GDM1 (cell line): ENCODE data around the gene ITGB2.
"Not testable (repeated sequence)": the region's sequence is repeated elsewhere in the genome, so short reads cannot be mapped to it uniquely, and the experiment has no call there.

Experiments
- DNase-seq: peaks from one replicate; lab custom pipeline; 2025; lab: John Stamatoyannopoulos, UW

Gene ITGB2

DNA sequence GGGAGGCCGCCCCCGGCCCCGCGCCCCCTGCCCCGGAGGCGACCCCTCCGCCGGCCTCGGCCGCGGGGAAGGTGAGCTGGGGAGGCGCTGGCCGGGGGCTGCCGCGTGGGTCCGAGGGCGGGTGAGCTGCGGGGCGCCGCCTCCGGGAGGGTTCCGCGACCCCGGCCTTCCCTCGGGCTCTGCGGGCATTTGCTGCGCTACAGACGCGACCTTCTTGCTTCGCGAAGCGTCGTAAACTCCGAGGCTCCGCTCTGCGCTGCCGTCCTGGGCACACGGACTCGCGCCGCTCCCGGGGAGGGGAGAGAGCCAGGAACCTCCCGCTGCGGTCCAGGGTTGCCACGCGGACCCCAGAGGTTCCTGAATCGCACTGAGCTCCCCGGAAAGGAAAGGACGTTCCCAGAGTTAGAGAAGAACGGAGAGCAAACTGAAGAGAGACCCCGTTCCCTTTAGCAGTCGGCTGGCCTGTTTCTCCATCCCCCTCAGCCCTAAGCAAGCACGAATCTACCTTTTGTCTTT, 19.5 kb upstream of the ITGB2 start:
- DNase-seq, result no peak

DNA sequence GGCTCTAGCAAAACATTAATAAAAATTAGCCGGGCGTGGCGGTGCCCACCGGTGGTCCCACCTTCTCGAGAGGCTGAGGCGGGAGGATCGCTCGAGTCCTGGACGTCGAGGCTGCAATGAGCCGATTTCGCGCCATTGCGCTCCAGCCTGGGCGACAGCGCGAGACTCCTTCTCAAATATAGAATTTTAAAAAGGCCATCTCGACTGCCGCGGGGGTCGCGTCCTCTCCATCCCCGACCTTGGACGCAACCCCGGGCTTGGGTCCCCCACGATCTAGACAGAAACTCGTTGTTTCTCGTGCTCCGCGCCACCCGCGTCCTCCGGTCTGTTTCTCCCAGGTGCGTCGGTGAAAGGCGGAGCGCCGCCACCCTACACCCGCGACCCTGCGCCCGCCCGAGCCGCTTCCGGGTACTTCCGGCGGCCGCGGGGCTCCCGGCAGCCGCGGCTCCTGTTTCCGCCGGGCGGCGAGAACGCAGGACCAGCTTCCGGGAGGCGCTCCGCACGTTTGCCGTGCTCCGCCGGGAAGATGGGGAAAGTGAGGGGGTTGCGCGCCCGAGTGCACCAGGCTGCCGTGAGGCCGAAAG, 18.9 kb upstream of the ITGB2 start, which contains the start of gene SLX9:
SLX9 (plus strand) TSS at position 498 of the 584 bp plus-strand sequence; CDS start at position 527, 29 bp downstream.
- DNase-seq, result peak; percentile 70

DNA sequence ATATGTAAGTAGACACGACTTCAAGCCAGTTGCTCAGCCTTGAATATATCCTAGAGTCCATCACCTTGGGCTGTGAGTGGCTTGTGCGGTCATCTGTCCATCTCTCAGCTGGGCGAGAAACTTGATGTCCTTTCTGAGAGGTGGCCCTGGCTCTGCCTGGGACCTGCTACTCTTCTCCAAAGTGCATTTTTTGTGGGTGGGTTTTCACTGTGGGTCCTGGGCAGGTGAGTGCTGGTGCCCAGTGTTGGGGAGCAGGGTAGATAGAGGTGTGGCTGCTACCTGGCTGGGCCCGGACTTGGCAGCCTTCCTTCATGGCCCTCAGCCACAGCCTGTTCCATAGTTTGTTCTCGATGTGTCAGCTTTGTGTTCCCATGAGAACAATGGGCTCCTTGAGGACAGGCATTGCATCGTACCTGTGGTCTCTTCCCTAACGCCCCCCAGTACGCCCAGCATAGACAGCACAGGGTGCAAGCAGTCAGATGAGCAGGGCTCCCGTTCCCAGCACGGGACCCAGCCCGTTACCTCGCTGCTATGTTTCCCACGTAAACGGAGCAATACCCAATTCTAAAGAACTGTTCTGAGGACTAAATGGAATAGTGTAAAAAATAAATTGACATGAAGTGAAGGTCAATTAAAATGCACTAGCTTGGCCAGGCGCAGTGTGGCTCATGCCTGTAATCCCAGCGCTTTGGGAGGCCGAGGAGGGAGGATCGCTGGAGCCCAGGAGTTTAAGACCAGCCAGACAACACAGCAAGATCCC, 18.3 kb upstream of the ITGB2 start:
- no peak for DNase-seq

DNA sequence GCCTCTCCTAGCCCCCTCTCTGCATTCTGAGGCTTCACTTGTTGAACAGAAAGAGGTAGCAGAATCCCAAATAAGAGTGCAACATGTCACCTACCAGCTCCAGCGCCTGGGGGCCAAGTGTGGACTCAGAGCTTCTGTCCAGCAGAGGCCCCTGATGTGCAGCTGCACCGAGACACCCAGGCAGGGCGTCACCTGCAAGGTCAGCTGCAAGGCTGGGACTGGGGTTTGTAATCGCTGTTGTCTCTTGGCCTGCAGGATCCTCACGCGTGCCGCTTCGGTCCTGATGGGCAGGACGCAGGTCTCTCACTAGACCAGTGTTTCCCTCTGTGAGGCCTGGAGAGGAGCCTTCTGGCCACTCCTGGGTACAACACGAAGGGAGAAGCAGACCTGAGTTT, 14.8 kb upstream of the ITGB2 start:
- DNase-seq, result no peak

DNA sequence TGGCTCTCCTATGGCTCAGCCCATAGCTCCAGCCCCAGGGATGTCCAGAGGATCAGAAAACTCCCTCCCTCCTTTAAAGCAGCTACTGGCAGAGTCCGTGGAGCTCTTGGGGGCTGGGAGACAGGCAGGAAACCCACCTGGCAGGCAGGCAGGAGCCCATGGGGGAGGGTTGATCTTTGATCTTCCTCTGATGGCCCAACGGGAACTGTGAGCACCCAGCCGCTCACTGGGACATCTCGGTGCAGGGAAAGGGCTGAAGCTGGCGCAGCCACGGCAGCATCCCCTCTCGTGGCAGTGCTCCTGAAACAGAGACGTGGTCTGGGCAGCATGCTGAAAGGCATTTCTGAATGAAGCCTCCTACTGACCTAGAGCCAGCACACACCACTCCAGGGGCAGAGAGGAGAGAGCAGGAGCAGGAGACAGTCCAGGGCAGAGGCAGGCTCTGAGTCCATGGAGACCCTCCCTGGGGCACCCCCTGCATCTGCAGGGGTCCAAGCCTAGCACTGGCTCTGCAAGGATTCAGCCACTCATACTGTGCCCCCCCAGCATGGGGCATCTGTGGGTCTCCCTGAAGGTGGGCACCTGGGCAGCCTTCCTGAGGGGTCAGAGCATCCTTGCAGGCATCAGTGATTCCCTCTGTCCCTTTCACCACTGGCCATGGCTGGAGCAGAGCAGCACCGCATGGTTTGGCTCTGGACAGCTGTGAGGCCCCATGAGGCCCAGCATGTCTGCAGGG, 14.3 kb upstream of the ITGB2 start:
- no peak for DNase-seq

DNA sequence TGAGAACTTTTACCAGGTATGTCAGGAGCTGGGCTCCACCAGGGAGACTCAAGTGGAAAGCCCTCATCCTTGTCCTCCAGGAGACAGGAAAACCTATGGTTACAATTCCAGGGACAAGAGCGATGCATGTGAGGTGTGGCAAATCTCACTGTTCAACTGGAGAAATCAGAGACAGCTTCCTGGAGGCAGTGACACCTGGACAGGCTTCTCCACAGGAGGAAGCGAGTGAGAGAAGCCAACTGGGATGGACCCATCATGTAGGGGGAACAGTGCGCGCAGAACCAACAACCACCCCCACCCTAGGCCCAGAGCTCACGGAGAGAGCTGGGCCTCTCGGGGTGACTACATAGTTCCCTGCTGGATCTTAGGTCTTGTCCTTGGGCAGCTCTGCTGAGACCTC, 13.6 kb upstream of the ITGB2 start:
- DNase-seq, result no peak

DNA sequence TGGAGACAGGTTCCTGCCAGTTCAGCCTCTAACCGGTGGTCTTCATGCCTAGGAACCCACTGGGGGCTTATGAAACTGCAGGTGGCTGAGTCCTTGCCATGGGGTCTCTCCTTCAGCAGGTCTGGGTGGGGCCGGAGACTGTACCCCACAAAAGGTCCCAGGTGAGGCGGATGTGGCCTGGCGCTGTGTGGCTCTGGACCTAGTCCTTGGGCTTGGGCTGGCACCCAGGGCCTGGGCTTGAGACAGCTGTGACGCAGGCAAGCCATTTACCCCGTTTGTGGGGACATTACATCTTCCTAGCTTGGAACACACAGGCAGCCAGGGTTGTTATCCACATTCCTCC, 13.2 kb upstream of the ITGB2 start:
- no peak for DNase-seq

DNA sequence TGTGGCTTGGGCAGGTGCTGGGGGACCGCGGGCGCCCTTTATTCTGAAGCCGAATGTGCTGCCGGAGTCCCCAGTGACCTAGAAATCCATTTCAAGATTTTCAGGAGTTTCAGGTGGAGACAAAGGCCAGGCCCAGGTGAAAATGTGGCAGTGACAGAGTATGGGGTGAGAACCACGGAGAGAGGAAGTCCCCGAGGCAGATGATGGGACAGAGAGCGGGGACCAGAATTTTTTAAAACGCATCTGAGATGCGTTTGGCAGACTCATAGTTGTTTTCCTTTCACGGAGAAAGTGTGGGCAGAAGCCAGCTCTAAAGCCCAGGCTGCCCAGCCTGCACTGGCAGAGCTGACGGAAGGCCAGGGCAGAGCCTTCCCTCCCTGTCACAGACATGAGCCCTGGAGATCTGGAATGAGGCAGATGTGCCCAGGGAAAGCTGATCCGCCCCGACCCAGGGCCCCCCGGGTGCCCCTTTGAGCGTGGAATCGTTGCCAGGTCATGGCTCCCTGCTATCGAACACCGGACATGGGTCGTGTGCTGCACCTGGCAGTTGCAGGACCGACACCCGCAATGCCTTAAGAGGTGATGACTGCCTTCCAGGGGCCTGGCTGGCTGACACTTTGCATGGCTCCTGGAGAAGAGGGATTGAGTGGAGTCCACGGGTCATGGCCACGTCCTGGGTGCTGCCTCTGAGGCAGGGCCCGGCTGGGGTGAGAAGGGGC, 12.7 kb upstream of the ITGB2 start:
- no peak for DNase-seq

DNA sequence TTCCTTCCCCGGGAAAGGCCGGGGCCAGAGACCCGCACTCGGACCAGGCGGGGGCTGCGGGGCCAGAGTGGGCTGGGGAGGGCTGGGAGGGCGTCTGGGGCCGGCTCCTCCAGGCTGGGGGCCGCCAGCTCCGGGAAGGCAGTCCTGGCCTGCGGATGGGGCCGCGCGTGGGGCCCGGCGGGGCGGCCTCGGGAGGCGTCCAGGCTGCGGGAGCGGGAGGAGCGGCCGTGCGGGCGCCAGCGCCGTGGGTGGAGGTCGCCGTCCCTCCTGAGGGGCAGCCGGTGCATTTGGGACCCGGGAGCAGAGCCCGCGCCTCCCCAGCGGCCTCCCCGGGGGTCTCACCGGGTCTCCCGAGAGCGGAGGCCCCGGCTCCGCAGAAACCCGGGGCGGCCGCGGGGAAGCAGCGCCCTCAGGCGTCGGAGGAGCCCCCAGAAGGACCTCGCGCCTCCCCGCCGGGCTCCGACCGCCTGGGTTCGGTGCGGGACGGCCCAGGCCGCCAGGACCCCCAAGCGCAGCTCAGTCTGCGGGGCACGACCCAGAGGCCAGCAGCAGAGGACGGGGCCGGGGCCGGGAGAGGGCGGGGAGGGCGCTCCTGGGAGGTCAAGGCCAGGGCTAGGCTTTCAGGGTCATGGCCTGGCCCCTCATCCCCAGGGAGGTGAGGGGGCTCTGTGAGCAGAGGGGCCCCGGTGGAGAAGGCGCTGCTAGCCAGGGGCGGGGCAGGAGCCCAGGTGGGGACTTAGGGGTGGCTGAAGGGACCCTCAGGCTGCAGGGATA, 11.9 kb upstream of the ITGB2 start:
- DNase-seq, result peak; percentile 12

DNA sequence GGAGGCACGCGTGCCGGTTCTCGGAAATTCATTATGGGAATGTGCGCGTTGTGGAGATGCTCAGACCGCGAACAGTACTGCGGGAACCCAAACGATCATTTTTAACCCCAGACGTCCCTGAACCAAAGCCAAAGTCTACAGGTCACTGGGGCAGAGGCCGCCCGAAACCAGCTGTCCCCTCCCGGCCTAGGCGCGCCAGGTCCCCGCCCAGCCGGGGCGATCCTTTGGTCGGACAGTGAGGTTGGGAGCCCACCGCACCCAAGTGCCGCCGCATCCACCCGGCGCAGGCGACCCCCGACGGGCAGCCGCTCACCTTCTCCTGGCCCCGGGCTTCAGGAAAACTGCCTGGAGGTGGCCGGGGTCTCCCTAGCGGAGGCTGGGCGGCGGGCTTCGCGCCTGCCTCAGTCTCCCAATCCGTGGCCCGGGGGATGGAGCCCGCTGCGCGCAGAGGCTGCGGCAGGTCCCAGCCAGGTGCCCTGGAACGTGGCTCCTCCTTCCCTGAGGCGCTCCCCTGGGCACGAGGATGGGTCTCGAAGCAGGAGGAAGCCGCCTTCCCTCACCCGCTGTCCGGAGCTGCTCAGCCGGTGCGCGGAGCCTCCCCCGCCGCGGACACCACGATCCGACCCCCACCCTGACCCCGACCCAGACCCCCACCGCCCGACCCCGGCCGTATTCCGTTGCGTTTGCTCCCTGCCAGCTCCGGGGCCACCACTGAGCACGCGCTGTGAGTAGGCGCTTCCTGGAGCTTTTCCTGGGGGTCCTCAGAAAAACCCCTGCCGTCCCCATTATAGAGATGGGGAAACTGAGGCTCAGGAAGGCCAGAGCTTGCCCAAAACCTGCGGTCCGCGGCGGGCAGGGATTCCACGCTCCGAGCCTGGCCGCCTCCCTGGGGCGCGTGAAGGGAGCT, 11.1 kb upstream of the ITGB2 start:
- no peak for DNase-seq

DNA sequence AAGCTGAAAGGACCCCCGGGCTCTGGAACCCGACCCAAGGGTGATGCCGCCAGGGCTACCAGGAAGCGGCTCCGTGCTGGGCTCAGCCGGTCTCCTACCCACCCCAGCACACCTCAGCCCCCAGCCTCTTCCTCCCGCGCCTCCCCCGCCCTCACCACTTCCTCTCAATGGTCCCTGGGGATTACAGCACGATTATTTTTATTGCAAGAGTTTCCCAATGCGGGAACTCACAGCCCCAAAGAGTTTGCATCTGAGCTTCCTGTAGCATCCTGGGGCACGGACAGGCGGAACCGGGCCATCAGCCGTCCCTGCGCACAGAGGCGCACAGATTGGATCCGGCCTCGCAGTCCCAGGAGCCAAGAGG, 10.4 kb upstream of the ITGB2 start:
- DNase-seq, result peak; percentile 31

DNA sequence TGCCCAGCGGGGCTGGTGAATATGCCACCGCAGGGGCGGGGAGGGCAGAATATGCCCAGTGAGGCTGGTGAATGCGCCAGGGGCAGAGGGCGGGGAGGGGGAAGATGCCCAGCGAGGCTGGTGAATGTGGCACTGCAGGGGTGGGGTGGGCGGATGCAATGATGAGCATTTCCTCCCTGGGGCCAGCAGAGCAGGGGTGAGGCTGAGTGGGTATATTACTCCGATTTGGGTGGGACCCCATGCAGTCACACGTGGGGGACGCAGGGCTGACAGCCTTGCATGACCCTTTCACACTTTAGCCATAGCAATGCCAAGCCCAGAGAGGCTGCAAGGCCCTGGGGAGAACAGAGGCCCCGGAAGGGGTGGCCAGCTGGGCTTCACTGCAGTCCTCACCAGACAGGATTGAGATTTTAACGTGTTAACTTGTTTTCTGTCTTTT, 9.9 kb upstream of the ITGB2 start:
- no peak for DNase-seq

DNA sequence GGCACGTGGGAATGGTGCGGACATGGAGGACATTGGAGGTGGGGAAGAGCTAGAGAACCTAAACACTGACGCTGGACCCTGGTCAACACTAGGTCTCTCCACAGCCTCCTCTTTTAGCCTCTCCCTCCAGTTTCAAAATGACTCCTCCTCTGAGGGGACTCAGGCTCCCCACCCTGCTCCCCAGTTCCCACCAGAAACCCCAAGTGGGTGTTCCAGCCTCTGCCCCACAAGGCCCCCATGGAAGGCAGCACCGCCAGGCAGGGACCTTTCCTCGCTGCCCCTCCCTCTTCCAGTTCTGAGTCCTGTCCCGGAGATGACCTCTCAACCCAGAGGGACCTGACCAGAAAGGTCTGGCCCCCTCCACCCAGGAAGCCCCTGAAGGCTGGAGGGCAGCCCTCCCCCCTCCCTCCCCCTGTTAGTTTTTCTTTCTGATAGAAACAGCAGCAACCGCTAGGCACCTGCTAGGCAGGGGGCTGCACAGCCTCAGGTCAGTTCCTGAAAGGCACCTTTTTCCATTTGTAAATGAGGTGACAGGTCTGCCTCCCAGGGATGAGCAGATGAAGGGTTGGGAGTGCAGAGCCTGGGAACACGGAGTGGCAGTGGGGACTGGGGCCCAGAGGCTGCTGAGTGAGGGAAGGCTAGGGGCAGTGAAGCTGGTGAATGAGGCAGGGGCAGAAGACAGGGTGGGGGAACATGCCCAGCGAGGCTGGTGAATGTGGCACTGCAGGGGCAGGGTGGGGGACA, 9.3 kb upstream of the ITGB2 start:
- DNase-seq, result no peak

DNA sequence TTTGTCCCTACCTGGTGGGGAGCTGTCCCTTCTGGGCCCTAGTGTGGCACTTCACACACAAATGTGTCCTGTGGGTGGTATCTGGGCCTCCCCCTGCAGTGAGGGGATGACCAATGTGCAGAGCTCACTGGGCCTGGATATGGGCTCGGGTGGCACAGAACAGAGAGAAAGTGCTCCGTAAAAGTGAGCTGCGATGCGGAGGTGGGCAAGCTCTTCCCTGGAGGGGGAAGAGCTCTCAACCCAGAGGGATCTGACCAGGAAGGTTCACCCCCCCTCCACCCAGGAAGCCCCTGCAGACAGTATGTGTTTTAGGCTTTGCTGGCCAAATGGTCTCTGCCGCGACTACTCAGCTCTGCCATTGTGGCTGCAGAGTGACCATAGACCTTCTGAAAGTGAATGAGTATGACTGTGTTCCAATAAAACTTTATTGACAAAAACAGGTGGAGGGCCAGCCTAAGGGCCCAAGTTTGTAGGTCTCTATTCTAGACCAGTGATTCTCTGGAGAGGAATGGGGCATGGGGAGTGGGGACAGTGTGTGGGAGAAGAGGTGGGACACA, 8.6 kb upstream of the ITGB2 start:
- no peak for DNase-seq

DNA sequence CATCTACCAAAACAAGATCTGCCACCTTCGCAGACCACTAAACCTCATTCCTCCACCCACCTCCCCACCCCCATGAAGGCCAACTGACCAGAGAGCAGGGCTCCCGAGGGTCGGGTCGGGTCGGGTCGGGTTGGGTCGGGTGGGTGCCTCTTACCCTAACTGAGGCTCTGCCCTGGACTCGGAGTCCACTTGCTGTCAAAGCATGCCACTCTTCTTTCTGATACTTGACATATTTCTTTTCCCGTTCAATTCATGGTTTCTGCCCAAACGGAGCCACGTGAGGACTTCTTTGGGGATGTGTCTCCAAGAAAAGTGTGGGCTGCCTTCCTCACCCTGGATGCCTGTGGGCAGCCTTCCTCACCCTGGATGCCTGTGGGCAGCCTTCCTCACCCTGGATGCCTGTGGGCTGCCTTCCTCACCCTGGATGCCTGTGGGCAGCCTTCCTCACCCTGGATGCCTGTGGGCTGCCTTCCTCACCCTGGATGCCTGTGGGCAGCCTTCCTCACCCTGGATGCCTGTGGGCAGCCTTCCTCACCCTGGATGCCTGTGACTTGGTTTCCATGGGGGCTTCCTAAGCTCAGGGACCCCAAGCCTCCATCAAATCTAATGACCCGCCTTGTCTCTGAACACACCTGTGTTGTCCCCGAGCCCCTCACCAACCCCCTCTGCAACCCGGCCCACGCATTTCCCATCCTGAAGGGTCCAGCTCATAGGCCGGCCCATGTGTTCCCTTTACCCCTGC, 8.0 kb upstream of the ITGB2 start:
- DNase-seq, result not testable (repeated sequence)

DNA sequence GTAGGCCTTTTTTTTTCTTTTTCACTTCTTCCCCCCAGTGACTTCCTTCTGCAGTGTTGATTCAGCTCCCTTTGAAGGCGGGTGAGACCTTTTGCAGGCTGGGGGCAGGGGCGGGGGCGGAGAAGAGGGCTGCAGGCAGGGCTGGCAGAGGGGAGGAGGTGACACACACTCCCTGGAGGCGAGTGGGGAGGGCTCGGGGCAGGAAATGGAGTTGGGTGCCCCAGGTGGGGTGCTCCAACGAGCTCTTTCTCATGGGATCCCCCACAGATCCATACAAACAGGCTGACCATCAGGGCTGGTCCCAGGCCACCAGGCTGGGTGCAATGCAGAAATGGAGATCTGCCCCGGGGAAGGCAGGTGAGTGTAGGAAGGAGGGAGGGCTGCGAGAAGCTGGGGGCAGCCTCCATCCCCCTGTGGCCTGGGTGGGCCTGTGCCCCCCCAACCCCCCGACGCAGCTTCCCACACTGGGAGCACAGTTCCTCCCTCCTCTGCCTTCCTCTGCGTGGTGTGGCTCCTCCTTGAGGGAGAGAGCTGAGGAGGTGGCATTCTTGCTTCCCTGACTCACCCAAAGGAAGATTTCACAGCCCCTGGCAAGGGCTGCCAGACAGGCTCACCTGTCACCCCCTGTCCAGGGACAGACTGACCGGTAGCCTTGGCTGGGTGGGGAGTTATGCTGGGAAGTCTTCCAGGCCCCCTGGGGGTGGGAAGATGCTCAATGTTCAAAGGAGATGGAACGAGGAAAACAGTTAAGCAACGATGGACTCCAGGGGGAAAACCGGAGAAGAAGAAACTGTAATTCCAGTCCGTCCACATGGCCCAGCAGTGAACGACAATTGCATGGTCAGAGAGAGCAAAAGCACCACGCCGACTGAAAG, 7.1 kb upstream of the ITGB2 start:
- peak; percentile 85 for DNase-seq

DNA sequence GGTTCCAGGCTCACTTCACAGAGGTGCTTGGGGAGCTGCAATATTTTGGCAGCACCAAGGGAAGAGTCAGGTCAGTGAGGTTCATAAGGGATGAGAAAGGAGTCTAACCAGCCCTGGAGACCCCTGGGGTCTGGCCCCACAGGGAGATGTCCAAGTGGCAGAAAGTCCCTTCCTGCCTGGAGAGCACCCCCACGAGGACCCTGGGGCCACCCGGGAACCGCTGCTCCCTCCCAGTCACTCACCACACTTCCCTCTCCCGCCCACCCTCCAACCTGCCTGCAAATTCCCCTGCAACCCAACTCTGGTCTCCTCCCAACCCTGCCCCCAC, 6.5 kb upstream of the ITGB2 start:
- DNase-seq, result no peak
